ENCODE data around the gene GLS.

GRCh38 chr2:190869721-190870120, 10.9 kb upstream of the GLS start:
- TF ChIP-seq CTCF (IDR thresholded peaks at IDR 0.05) = no peak
- no peak for TF ChIP-seq POLR2AphosphoS5 (IDR thresholded peaks at IDR 0.05)
